Esophagus muscularis mucosa (tissue), 4 donors: ENCODE results near the gene CHN1. TPM values are rescaled to one million over a fixed set of nuclear protein-coding genes. Genes with fewer than 3 reads are reported as not detected.
A peak's percentile ranks its signal among the peaks of the same experiment; 100 is the strongest.

ENCODE experiments used
- DNase-seq: peaks from one replicate; pipeline ENCODE4 v3.0.0-alpha.2; 2017; ENCODE audit errors: extremely low spot score
- H3K27ac ChIP-seq, 4 donors: fragments of 200-600 bp; sonication (generic); replicated peaks in 1 of 4; 1 replicate in 3 of 4; 2 replicates in 1 of 4; pipeline ENCODE4 v1.5.1; 2016 to 2019; ENCODE audit warnings: mild to moderate bottlenecking in 1 of 4
- H3K27me3 ChIP-seq, 4 donors: fragments of 200-600 bp; sonication (generic); one replicate each; pipeline versions ENCODE4 v1.5.1 to v1.6.0; 2016 to 2019
- H3K36me3 ChIP-seq, 4 donors: fragments of 200-600 bp; sonication (generic); one replicate each; pipeline ENCODE4 v1.5.1; 2016 to 2019
- H3K4me1 ChIP-seq, 4 donors: fragments of 200-600 bp; sonication (generic); one replicate each; pipeline ENCODE4 v1.5.1; 2016 to 2019
- H3K4me3 ChIP-seq, 4 donors: fragments of 200-600 bp; sonication (generic); 1 replicate in 2 of 4; 2 replicates in 2 of 4; pipeline ENCODE4 v1.5.1; 2016 to 2019; ENCODE audit warnings: mild to moderate bottlenecking in 4 of 4, moderate library complexity in 1 of 4
- H3K9me3 ChIP-seq, 4 donors: fragments of 200-600 bp; sonication (generic); 1 replicate in 3 of 4; 2 replicates in 1 of 4; pipeline ENCODE4 v1.5.1; 2016 to 2019
- EP300 ChIP-seq: sonication (generic); formaldehyde crosslinking; IDR thresholded peaks from one replicate; pipeline ENCODE4 v1.6.1; 2017; ENCODE audit warnings: antibody characterized with exemption
- POLR2A ChIP-seq: fragments of 450-650 bp; IDR thresholded peaks from one replicate; pipeline ENCODE4 v1.6.1; 2017; ENCODE audit warnings: antibody characterized with exemption, moderate library complexity, mild to moderate bottlenecking, low read depth
- POLR2AphosphoS5 ChIP-seq, 2 donors: sonication (generic); formaldehyde crosslinking; IDR thresholded peaks; one replicate each; pipeline ENCODE4 v1.6.1; 2017; ENCODE audit warnings: antibody characterized with exemption in 2 of 2
- WGBS: methylation state at CpG from one replicate; pipeline ENCODE4 v1.1.5; 2018; 5-methylcytosine and 5-hydroxymethylcytosine counted together
- intact Hi-C: fragments of 100-400 bp; cut with DNase I; formaldehyde crosslinking; loops from one replicate; pipeline ENCODE4 v1.15.1; 2023
- total RNA-seq, 4 donors: library from RNA; depleted of rRNA; stranded (reverse); fragments of >200 nt; gene quantifications; one replicate each; pipeline versions ENCODE4 v1.1.0 to v1.2.1, GENCODE V29; 2016
- TF ChIP-seq, protein P1 (sequence below), 3 experiments: fragments of 200-600 bp in 2 of 3; fragments of 450-650 bp in 1 of 3; sonication (generic) in 2 of 3; IDR thresholded peaks; one replicate each; pipeline ENCODE4 v1.5.1; 2017 to 2019; ENCODE audit warnings: antibody characterized with exemption in 3 of 3, mild to moderate bottlenecking in 2 of 3, moderate library complexity in 1 of 3

The CHN1 gene, protein sequence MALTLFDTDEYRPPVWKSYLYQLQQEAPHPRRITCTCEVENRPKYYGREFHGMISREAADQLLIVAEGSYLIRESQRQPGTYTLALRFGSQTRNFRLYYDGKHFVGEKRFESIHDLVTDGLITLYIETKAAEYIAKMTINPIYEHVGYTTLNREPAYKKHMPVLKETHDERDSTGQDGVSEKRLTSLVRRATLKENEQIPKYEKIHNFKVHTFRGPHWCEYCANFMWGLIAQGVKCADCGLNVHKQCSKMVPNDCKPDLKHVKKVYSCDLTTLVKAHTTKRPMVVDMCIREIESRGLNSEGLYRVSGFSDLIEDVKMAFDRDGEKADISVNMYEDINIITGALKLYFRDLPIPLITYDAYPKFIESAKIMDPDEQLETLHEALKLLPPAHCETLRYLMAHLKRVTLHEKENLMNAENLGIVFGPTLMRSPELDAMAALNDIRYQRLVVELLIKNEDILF
- 10 to 100 TPM; 23.2 to 32.3 (median 29.8) TPM for total RNA-seq

DNA sequence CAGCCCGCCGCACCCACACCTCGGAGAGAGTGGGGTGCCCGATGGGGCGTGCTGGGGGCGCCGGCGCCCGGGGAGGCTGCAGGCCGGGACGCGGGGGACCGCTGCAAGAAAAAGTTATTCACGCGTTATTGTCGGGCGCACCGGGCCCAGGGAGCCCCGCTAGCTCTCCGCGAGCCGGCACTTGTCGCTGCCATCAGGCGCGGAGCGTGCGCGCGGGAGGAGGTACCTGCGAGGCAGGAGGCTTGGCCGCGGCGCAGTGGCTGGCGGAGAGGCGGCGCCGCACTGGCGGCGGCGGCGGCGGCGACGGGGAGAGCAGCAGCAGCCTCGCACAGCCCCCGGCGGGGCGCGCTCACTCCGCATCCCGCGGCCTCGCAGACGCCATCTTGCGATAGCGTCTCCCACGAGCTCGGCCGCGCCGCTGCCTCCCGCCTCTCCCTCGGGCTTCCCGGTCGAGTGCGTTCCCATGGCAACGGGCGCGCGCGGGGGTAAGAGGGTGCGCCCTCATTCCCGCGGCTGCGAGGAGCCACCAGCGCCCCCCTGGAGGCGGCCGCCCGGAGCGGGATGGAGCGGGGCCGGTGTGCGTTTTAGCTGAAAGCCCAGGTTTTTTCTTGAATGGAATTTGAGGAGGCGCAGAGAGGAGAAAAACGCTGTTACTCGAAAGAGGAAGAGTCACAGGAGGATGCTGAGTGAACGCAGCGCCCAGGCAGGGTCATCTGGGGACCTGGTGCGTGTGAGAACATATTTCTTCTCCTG, at the start of gene CHN1:
Gene CHN1 (minus strand): TSS at position 402 of the 753 bp plus-strand sequence. CDS start 469 bp downstream, outside the sequence.
- Histone ChIP-seq H3K4me3 (peak within 1 kb of the TSS; percentile 82 to 89 (median 86)), H3K27me3 (no peaks in the 10 kb centered on the region), H3K4me1 (peaks cover 26 to 65% (median 57%) of the 10 kb centered on the region in 4 donors), H3K27ac (peak within 1 kb of the TSS; percentile 89 to 94 (median 94)), H3K9me3 (no peaks in the 10 kb centered on the region), H3K36me3 (no peaks in the 10 kb centered on the region)
- intact Hi-C loops, result no loop called here
- TF ChIP-seq, protein P1, sequence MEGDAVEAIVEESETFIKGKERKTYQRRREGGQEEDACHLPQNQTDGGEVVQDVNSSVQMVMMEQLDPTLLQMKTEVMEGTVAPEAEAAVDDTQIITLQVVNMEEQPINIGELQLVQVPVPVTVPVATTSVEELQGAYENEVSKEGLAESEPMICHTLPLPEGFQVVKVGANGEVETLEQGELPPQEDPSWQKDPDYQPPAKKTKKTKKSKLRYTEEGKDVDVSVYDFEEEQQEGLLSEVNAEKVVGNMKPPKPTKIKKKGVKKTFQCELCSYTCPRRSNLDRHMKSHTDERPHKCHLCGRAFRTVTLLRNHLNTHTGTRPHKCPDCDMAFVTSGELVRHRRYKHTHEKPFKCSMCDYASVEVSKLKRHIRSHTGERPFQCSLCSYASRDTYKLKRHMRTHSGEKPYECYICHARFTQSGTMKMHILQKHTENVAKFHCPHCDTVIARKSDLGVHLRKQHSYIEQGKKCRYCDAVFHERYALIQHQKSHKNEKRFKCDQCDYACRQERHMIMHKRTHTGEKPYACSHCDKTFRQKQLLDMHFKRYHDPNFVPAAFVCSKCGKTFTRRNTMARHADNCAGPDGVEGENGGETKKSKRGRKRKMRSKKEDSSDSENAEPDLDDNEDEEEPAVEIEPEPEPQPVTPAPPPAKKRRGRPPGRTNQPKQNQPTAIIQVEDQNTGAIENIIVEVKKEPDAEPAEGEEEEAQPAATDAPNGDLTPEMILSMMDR (IDR thresholded peaks at IDR 0.05), result peak in 1 of 3 experiments; percentile 28
- TF ChIP-seq POLR2A (no peak), POLR2AphosphoS5 (IDR thresholded peaks at IDR 0.05) (peak; percentile 58 to 63)
- 0% methylated on average over 23 of the region's 89 CpGs for WGBS
- no peak for DNase-seq

DNA sequence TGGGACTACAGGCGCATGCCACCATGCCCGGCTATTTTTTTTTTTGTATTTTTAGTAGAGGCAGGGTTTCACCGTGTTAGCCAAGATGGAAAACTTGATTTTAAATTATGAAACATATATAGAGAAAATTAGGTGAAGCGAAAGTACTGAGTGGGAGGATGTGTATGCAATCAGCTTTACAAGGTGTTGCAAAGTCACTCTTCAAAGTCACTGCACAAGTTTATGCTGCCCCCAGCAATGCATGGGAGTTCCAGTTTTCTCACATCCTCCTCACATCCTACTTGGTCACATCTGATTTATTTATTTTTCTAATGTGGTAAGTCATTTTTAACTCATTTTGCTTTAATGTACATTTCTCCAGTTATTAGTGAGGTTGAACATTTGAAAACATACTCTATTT, 49.2 kb upstream of the CHN1 start:
- DNase-seq, result no peak

DNA sequence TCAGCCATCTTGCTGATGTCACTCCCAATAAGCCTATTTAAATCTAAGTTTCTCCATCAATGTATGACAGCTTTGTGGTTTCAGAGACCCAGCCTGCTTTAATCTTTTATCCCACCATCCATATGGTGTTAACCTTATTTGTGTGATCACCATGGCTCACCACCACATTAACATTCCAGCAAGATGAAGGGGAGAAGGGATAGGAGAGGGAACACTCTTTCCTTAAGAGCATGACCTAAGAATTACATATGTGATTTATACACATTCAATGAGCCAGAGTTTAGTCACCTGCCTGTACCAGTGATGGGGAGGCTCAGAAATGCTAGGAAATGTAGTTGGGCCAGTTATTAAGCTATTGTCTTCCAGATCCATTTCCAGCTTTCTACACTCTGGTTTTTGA, 44.5 kb upstream of the CHN1 start:
- intact Hi-C loops, result no loop called here
- TF ChIP-seq EP300 (no peak), POLR2AphosphoS5 (IDR thresholded peaks at IDR 0.05) (no peak), POLR2A (no peak)
- TF ChIP-seq, protein P1 (IDR thresholded peaks at IDR 0.05), result no peak
- no peak for DNase-seq
- Histone ChIP-seq H3K27me3 (no peaks in the 10 kb centered on the region), H3K9me3 (no peaks in the 10 kb centered on the region), H3K27ac (no peak overlapping the region), H3K36me3 (no peaks in the 10 kb centered on the region), H3K4me1 (no peaks in the 10 kb centered on the region), H3K4me3 (no peak overlapping the region)

More for the DNA sequence above, 49.2 kb upstream of the CHN1 start:
- H3K9me3 ChIP-seq, result no peaks in the 10 kb centered on the region
- H3K36me3 ChIP-seq, result peaks cover 0 to 3% (median 0%) of the 10 kb centered on the region in 4 donors
- no peak for TF ChIP-seq POLR2AphosphoS5 (IDR thresholded peaks at IDR 0.05)
- TF ChIP-seq, protein P1 (IDR thresholded peaks at IDR 0.05), result no peak
- no peak for TF ChIP-seq EP300
- TF ChIP-seq POLR2A, result no peak
- no peak overlapping the region for H3K4me3 ChIP-seq
- intact Hi-C loops, result no loop called here
- no peak overlapping the region for H3K27ac ChIP-seq
- H3K27me3 ChIP-seq, result no peaks in the 10 kb centered on the region
- H3K4me1 ChIP-seq, result no peaks in the 10 kb centered on the region
- WGBS, result 98% methylated on average over 4 of the region's 4 CpGs

DNA sequence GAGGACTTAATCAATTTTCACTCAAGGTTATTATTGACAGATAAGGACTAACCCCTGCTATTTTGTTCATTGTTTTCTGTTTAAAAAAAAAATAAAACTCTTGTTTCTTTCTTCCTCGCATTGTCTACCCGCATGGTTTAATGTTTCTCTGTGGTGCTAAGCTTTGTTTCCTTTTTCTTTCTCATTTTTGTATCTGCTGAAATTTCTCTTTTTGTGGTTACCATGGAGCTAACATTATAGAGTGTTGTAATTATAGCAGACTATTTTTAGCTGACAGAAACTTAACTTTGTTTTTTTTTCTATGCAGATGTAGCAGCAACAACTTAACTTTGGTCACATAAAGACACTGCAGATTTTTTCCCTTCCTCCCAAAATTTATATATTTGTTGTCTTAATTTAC, 43.1 kb upstream of the CHN1 start:
- TF ChIP-seq POLR2A (no peak), EP300 (no peak), POLR2AphosphoS5 (IDR thresholded peaks at IDR 0.05) (no peak)
- TF ChIP-seq, protein P1 (IDR thresholded peaks at IDR 0.05), result no peak

More for the DNA sequence above, 43.1 kb upstream of the CHN1 start:
- Histone ChIP-seq H3K36me3 (no peaks in the 10 kb centered on the region), H3K27me3 (no peaks in the 10 kb centered on the region), H3K27ac (no peak overlapping the region), H3K4me3 (no peak overlapping the region), H3K4me1 (no peaks in the 10 kb centered on the region), H3K9me3 (no peaks in the 10 kb centered on the region)
- WGBS, result 85% methylated on average over 2 of the region's 2 CpGs
- intact Hi-C loops, result no loop called here
- DNase-seq, result no peak
